AG20443 (cell line): ENCODE measurements around the gene SPEM2.
A peak's percentile ranks its signal among the peaks of the same experiment; 100 is the strongest.

ENCODE experiments used
- DNase-seq: peaks from one replicate; pipeline ENCODE4 v3.0.0; 2012; ENCODE audit warnings: low spot score, mixed read lengths

Gene SPEM2

GRCh38 chr17:7425316-7425715 lies at the start of gene SPEM2:
SPEM2 (plus strand) TSS chr17:7425616; CDS start chr17:7425689, 73 bp downstream.
- no peak for DNase-seq

- no peak for DNase-seq
Measured at GRCh38 chr17:7379134-7379533, 46.3 kb upstream of the SPEM2 start.

GRCh38 chr17:7380321-7380720 lies 45.1 kb upstream of the SPEM2 start:
- DNase-seq: peak; percentile 82

- DNase-seq: peak; percentile 69
Measured at GRCh38 chr17:7380855-7381683, 44.3 kb upstream of the SPEM2 start, which contains the start of gene TNK1. TNK1 (plus strand) TSS chr17:7381089; CDS start chr17:7382927, 1,838 bp downstream.

GRCh38 chr17:7382901-7383300 lies 42.5 kb upstream of the SPEM2 start:
- no peak for DNase-seq

GRCh38 chr17:7383371-7383741 lies 42.1 kb upstream of the SPEM2 start:
- DNase-seq: no peak

- peak; percentile 73 for DNase-seq
Measured at GRCh38 chr17:7383742-7384488, 41.5 kb upstream of the SPEM2 start.

GRCh38 chr17:7384489-7385081 lies 40.8 kb upstream of the SPEM2 start:
- DNase-seq: no peak

- DNase-seq: no peak
Measured at GRCh38 chr17:7388856-7389255, 36.6 kb upstream of the SPEM2 start.

GRCh38 chr17:7389924-7390910 lies 35.2 kb upstream of the SPEM2 start:
- DNase-seq: no peak

GRCh38 chr17:7391307-7391706 lies 34.1 kb upstream of the SPEM2 start:
- DNase-seq: no peak

- no peak for DNase-seq
Measured at GRCh38 chr17:7392696-7393612, 32.5 kb upstream of the SPEM2 start.

GRCh38 chr17:7393613-7394451 lies 31.6 kb upstream of the SPEM2 start:
- DNase-seq: peak; percentile 47

GRCh38 chr17:7394452-7395191 lies 30.8 kb upstream of the SPEM2 start, which contains the start of gene PLSCR3:
PLSCR3 (minus strand) TSS chr17:7394525; CDS start chr17:7394110, 415 bp downstream.
- peak; percentile 96 for DNase-seq

GRCh38 chr17:7396147-7396546 lies 29.3 kb upstream of the SPEM2 start:
- DNase-seq: no peak

- DNase-seq: no peak
Measured at GRCh38 chr17:7398612-7399011, 26.8 kb upstream of the SPEM2 start.

GRCh38 chr17:7403043-7403726 lies 22.2 kb upstream of the SPEM2 start:
- peak; percentile 36 for DNase-seq

- DNase-seq: peak; percentile 78
Measured at GRCh38 chr17:7403727-7403976, 21.8 kb upstream of the SPEM2 start.
